Measurements from ENCODE around the gene XAB2.
"Not testable (repeated sequence)": the region's sequence is repeated elsewhere in the genome, so short reads cannot be mapped to it uniquely, and the experiment has no call there.

The XAB2 gene

DNA sequence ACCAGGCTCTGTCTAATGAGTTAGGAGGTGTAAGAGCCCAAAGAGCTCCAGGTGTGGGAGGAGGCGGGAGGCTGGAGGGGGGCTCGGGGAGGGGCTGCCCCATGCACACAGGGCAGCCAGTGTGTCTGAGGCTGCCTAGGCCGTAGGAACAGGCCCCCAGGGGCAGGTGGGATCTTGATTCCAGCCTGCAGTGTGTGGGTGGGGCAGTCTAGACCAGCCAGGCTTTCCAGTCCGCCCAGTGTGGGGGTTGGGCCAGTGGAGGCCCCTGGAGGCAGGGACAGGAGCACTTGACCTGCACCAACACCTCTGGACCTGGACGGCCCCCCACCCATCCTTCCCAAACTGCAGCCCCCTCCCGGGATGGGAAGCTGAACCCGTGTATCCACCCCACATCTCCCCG is 39.1 kb downstream of the XAB2 start:
- Histone ChIP-seq H3K4me1 (ENCODE audit: insufficient read depth, low read length) (no peaks in the 10 kb centered on the region), H3K4me3 (ENCODE audit: low read length) (no peak overlapping the region), H3K9me3 (ENCODE audit: low read length) (no peaks in the 10 kb centered on the region), H3K36me3 (ENCODE audit: insufficient read depth, low read length) (no peaks in the 10 kb centered on the region), H3K27me3 (ENCODE audit: insufficient read depth, low read length) (peaks cover 3% of the 10 kb centered on the region), H2AFZ (ENCODE audit: low read depth, low read length) (no peak overlapping the region)

DNA sequence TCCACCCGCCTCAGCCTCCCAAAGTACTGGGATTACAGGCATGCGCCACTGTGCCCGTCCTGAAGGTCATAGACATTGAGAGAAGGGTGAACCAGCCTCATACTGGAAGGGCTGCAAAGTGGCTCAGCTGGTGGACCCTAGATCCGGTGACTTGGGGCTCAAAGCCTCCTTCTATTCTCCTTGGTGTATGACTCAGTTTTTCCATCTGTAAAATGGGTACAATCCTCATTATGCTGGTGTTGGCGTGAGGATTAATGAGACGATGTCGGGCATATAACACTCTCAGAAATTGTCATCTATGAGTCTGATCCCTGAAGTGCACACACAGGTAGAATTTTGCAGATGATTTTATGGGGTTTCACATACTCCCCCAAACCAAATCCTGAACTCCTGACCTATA is 39.5 kb downstream of the XAB2 start:
- H3K36me3 ChIP-seq (ENCODE audit: insufficient read depth, low read length), result no peaks in the 10 kb centered on the region
- H2AFZ ChIP-seq (ENCODE audit: low read depth, low read length), result no peak overlapping the region
- H3K4me1 ChIP-seq (ENCODE audit: insufficient read depth, low read length), result no peaks in the 10 kb centered on the region
- H3K27me3 ChIP-seq (ENCODE audit: insufficient read depth, low read length), result peaks cover 3% of the 10 kb centered on the region
- H3K9me3 ChIP-seq (ENCODE audit: low read length), result no peaks in the 10 kb centered on the region
- no peak overlapping the region for H3K4me3 ChIP-seq (ENCODE audit: low read length)

GRCh38 chr19:7582446-7582845 is 46.9 kb downstream of the XAB2 start:
- Histone ChIP-seq H3K4me1 (ENCODE audit: insufficient read depth, low read length) (no peaks in the 10 kb centered on the region), H3K4me3 (ENCODE audit: low read length) (no peak overlapping the region), H3K27me3 (ENCODE audit: insufficient read depth, low read length) (peaks cover 7% of the 10 kb centered on the region)

DNA sequence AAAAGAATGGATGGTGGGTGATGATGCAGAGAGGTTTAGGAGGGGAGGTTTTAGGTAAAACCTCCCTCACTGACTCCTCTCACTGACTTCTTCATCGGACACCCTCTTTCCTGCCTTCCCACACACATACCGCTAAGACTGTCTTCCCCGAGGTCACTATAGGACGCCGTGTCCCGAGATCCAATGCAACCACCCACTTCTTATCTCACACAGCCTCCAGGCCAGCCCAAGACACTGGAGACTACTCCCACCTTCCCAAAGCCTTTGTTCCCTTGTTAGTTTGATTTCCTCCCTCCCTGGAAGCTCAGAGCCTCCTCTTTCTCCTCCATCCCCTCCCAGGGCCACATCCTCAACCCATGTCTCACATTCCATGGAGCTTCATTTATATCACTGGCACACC is 50.2 kb downstream of the XAB2 start:
- peaks cover 7% of the 10 kb centered on the region for H3K27me3 ChIP-seq (ENCODE audit: insufficient read depth, low read length)

More at GRCh38 chr19:7582446-7582845, 46.9 kb downstream of the XAB2 start:
- H2AFZ ChIP-seq (ENCODE audit: low read depth, low read length), result no peak overlapping the region
- H3K36me3 ChIP-seq (ENCODE audit: insufficient read depth, low read length), result no peaks in the 10 kb centered on the region
- H3K9me3 ChIP-seq (ENCODE audit: low read length), result no peaks in the 10 kb centered on the region

GRCh38 chr19:7578127-7578526 is 51.2 kb downstream of the XAB2 start:
- Histone ChIP-seq H3K36me3 (ENCODE audit: insufficient read depth, low read length) (no peaks in the 10 kb centered on the region), H3K9me3 (ENCODE audit: low read length) (no peaks in the 10 kb centered on the region), H2AFZ (ENCODE audit: low read depth, low read length) (no peak overlapping the region), H3K4me3 (ENCODE audit: low read length) (no peak overlapping the region), H3K4me1 (ENCODE audit: insufficient read depth, low read length) (no peaks in the 10 kb centered on the region), H3K27me3 (ENCODE audit: insufficient read depth, low read length) (peaks cover 5% of the 10 kb centered on the region)

More for the DNA sequence above, 50.2 kb downstream of the XAB2 start:
- no peak overlapping the region for H3K4me3 ChIP-seq (ENCODE audit: low read length)
- H3K4me1 ChIP-seq (ENCODE audit: insufficient read depth, low read length), result no peaks in the 10 kb centered on the region
- no peaks in the 10 kb centered on the region for H3K9me3 ChIP-seq (ENCODE audit: low read length)
- H3K36me3 ChIP-seq (ENCODE audit: insufficient read depth, low read length), result no peaks in the 10 kb centered on the region
- no peak overlapping the region for H2AFZ ChIP-seq (ENCODE audit: low read depth, low read length)

DNA sequence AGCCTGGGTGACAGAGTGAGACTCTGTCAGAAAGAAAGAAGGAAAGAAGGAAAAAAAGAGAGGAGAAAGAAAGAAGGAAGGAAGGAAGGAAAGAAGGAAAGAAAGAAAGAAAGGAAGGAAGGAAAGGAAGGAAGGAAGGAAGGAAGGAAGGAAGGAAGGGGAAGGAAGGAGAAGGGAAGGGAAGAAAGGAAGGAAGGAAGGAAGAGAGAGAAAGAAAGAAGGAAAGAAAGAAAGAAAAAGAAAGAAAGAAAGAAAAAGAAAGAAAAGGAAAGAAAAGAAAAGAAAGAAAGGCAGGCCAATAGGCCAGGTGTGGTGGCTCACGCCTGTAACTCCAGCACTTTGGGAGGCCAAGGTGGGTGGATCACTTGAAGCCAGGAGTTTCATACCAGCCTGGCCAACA is 51.9 kb downstream of the XAB2 start:
- H3K36me3 ChIP-seq (ENCODE audit: insufficient read depth, low read length); H3K4me3 ChIP-seq (ENCODE audit: low read length); H3K9me3 ChIP-seq (ENCODE audit: low read length); H3K4me1 ChIP-seq (ENCODE audit: insufficient read depth, low read length); H2AFZ ChIP-seq (ENCODE audit: low read depth, low read length); H3K27me3 ChIP-seq (ENCODE audit: insufficient read depth, low read length): not testable (repeated sequence)

DNA sequence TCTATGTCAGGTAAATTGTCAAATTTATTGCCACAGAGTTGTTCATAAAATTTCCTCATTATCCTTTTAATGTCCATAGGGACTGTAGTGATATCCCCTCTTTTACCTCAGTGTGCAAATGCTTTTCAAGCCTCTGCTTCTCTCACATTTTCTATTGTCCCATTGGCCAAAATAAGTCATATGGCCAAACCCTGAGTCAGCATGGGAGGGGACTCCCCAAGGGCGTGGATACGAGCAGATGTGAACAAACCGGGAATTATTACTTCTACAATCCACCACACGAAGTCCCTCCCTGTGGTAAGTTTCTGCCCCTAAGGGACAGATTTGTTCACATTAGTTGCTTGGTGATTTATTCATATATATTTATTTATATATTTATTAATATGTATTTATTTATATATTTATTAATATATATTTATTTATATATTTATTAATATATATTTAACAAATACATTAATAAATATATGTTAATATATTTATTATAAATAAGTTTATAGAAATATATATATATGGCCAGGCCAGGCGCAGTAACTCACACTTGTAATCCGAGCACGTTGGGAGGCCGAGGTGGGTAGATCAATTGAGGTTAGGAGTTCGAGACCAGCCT is 53.8 kb downstream of the XAB2 start:
- H2AFZ ChIP-seq (ENCODE audit: low read depth, low read length), result no peak overlapping the region
- H3K9me3 ChIP-seq (ENCODE audit: low read length), result no peaks in the 10 kb centered on the region
- H3K4me3 ChIP-seq (ENCODE audit: low read length), result no peak overlapping the region
- no peaks in the 10 kb centered on the region for H3K36me3 ChIP-seq (ENCODE audit: insufficient read depth, low read length)
- H3K27me3 ChIP-seq (ENCODE audit: insufficient read depth, low read length), result peaks cover 2% of the 10 kb centered on the region
- H3K4me1 ChIP-seq (ENCODE audit: insufficient read depth, low read length), result no peaks in the 10 kb centered on the region

- no peaks in the 10 kb centered on the region for H3K27me3 ChIP-seq (ENCODE audit: insufficient read depth, low read length)
- H3K9me3 ChIP-seq (ENCODE audit: low read length), result no peaks in the 10 kb centered on the region
- H3K4me3 ChIP-seq (ENCODE audit: low read length), result no peak overlapping the region
- H3K36me3 ChIP-seq (ENCODE audit: insufficient read depth, low read length), result no peaks in the 10 kb centered on the region
- no peaks in the 10 kb centered on the region for H3K4me1 ChIP-seq (ENCODE audit: insufficient read depth, low read length)
- H2AFZ ChIP-seq (ENCODE audit: low read depth, low read length), result no peak overlapping the region
These were observed 58.6 kb downstream of the XAB2 start for GRCh38 chr19:7570761-7571160.

Measured in neuron (in vitro differentiated cells).